NCI-H2171 treated with DMSO at 0.1 percent for 48 hours (cell line): ENCODE measurements around the gene RNF175.
"Not testable (repeated sequence)": the region's sequence is repeated elsewhere in the genome, so short reads cannot be mapped to it uniquely, and the experiment has no call there.

Experiments used
- DNase-seq: peaks from one replicate; lab custom pipeline; 2025; lab: John Stamatoyannopoulos, UW

RNF175 gene

DNA sequence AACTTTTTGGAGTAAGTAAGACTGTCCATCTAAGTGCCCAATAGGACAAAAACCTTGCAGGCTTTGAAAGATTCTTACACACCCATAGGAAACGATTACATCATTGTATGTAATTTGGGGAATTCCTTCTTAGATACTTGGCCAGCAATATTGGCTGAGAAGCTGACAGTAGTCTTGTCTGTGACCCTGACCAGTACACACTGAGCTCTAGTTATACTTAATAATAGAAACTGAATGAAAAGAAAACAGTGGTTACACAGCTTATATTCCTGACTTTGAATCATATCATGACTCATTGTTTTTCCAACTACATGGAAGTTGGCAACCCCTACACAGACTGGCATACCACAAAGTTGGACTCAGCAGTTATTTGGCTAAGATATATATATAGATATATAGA is 82.8 kb downstream of the RNF175 start:
- DNase-seq = no peak

GRCh38 chr4:153676486-153676885 is 83.3 kb downstream of the RNF175 start:
- no peak for DNase-seq

DNA sequence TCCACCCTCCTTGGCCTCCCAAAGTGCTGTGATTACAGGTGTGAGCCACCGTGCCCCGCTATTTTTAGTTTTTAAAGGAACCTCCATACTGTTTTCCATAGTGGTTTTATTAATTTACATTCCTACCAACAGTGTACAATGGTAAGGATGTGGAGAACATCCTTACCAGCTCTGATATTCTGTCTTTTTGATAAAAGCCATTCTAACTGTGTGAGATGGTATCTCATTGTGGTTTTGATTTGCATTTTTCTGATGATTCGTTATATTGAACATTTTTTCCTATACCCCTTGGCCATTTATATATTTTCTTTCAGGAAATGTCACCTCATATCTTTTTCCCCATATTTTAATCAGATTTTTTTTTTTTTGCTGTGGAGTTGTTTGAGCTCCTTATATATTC is 90.0 kb downstream of the RNF175 start:
- DNase-seq = no peak

DNA sequence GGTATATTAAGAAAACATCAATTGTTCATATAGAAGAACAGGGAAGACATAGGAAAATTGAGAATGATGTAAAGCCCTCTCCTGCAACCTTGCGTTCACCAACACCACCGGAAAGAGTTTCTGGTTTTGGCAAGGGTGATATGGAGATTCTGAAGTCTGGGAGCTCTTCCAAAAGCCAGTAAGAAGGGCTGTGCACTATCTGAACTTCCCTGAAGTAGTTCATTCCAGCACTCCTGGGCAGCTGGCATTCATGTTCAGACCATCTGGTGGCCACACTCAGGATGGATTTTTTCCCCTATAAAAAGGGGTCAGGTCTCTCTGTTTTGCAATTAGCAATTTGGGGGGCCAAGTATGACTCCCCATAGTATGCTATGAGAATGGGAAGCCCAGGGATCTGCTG is 91.2 kb downstream of the RNF175 start:
- DNase-seq = no peak

DNA sequence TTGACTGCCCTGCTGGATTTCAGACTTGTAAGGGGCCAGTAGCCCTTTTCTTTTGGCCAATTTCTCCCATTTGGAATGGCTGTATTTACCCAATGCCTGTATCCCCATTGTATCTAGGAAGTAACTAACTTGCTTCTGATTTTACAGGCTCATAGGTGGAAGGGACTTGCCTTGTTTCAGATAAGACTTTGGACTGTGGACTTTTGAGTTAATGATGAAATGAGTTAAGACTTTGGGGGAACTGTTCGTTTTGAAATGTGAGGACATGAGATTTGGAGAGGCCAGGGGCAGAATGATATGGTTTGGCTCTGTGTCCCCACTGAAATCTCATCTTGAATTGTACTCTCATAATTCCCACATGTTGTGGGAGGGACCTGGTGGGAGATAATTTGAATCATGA is 93.3 kb downstream of the RNF175 start:
- DNase-seq = not testable (repeated sequence)

GRCh38 chr4:153663667-153664066 is 96.2 kb downstream of the RNF175 start:
- no peak for DNase-seq

DNA sequence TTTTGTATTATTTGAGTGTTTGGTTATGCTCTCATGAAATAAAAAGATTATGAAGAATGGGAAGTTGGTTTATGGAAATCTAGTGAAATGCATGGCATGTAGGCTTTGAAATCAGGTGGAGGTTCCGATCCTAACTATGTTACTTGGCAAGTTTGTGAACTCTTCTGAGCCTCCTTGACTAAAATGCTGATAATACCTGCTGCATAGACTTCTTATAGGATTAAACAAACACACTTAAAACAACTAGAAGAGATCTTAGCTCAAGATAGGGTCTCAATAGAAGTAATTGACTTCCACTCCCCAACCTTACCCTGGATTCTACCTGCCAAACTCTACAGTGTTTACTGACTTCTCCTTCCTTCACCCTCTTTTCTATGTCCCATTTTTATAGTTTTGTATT is 97.9 kb downstream of the RNF175 start:
- no peak for DNase-seq

DNA sequence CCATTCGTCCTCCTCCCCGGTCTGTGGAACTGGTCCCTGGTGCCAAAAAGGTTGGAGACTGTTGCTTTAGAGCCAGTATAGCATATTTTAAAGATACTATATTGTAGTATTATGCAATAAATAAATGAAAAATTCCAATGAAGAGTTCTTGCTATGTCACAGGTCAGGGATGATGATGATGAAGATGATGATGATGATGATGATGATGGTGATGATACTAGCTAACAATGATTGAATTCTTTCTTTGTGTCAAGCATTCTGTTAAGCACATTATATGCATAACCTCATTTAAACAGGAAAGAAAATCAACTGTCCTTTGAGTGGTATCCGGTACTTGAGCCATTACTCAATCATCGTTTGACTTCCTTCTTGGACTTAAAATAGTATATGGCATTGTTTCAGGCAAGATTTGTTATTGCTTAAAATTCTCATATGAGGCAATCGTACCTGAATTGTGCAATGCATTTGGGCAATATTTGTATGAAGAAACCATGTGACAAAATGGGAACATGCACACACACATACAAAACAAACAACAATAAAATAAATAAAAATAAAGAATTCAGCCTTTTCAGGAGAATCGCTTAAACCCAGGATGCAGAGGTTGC is 98.5 kb downstream of the RNF175 start:
- DNase-seq = no peak
